ENCODE results near the gene IL17RB.

DNA sequence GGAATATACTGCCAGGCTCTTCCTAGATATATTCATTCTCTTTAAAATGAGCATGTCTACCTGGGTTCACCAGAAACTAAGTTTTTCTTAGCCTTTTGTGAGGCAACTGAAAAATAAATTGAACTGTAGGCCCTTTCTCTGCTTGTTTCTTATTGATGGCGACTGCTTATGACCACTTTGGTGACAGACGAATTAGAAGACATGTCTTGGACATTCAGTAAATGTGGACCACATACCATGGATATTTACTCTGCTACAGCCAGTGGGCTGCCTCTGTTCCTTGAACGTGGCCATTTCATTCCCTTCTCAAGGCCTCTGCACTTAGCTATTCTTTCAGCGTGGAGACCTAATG is 45.9 kb downstream of the IL17RB start:
- TF ChIP-seq, protein P1, sequence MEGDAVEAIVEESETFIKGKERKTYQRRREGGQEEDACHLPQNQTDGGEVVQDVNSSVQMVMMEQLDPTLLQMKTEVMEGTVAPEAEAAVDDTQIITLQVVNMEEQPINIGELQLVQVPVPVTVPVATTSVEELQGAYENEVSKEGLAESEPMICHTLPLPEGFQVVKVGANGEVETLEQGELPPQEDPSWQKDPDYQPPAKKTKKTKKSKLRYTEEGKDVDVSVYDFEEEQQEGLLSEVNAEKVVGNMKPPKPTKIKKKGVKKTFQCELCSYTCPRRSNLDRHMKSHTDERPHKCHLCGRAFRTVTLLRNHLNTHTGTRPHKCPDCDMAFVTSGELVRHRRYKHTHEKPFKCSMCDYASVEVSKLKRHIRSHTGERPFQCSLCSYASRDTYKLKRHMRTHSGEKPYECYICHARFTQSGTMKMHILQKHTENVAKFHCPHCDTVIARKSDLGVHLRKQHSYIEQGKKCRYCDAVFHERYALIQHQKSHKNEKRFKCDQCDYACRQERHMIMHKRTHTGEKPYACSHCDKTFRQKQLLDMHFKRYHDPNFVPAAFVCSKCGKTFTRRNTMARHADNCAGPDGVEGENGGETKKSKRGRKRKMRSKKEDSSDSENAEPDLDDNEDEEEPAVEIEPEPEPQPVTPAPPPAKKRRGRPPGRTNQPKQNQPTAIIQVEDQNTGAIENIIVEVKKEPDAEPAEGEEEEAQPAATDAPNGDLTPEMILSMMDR (conservative IDR thresholded peaks at IDR 0.05; ENCODE audit: low read length) = no peak
- no peak for TF ChIP-seq EZH2phosphoT487 (IDR thresholded peaks at IDR 0.05; ENCODE audit: borderline replicate concordance, low read depth, low read length)

Measured in OCI-LY7 (cell line).